ENCODE measurements around the gene PERM1.
A peak's percentile ranks its signal among the peaks of the same experiment; 100 is the strongest.

The PERM1 gene

GRCh38 chr1:932776-933602 is 48.9 kb downstream of the PERM1 start:
- DNase-seq, result no peak

GRCh38 chr1:932173-932510 is 49.8 kb downstream of the PERM1 start:
- DNase-seq, result no peak

GRCh38 chr1:931380-932172 is 50.3 kb downstream of the PERM1 start:
- no peak for DNase-seq

- no peak for DNase-seq
Measured at GRCh38 chr1:930633-931138, 51.2 kb downstream of the PERM1 start.

GRCh38 chr1:929712-930632 is 51.9 kb downstream of the PERM1 start:
- no peak for DNase-seq

GRCh38 chr1:928825-929661 is 52.9 kb downstream of the PERM1 start:
- DNase-seq, result no peak

- no peak for DNase-seq
Measured at GRCh38 chr1:927748-928147, 54.1 kb downstream of the PERM1 start.

- DNase-seq, result no peak
Measured at GRCh38 chr1:927234-927633, 54.7 kb downstream of the PERM1 start.

GRCh38 chr1:925561-926421 is 56.1 kb downstream of the PERM1 start:
- DNase-seq, result peak in 1 of 2 experiments; percentile 31
